COR-L47 (cell line): Measurements from ENCODE around the gene TRPC4AP.
A peak's percentile ranks its signal among the peaks of the same experiment; 100 is the strongest.

ENCODE experiments used
- DNase-seq: peaks from one replicate; lab custom pipeline; 2025; lab: John Stamatoyannopoulos, UW

Gene TRPC4AP

GRCh38 chr20:34986311-34987287 lies 106.0 kb downstream of the TRPC4AP start:
- DNase-seq = no peak

DNA sequence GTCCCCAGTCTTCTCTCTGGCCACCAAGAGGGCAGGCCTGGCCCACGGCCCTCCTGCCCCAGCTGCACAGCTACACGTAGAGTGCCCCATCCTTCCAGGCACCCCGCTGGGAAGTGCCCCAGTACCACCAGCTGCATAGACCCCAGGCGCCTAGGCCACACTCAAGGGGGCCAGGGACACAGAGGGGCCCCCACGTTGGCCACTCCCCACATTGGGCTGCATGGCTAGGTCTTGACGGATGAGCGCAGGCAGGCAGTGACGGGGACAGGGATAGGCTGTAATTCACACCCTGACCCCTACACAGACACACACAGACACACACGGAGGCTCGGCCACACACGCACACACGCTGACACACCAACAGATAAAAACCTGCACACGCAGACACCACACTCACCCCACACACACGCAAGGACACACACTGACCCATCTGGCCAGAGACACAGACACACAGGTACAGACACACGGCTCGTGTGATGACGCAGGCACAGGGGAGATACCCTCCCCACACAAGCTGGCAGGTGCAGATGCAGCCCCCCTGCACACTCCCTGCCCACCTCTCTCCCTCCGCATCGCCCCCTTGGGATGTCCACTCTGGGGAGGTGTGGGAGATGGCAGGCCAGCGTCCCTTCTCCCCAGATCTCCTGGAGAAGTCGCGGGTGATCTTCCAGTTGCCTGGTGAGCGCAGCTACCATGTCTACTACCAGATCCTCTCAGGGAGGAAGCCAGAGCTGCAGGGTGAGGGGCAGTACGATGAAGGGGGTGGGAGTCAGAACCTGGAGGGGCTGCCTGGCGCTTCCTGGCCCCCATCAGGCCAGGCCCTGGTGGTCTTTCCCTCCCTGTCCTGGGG lies 106.9 kb downstream of the TRPC4AP start:
- DNase-seq = no peak

- no peak for DNase-seq
Measured at GRCh38 chr20:34984756-34985261, 107.8 kb downstream of the TRPC4AP start.

DNA sequence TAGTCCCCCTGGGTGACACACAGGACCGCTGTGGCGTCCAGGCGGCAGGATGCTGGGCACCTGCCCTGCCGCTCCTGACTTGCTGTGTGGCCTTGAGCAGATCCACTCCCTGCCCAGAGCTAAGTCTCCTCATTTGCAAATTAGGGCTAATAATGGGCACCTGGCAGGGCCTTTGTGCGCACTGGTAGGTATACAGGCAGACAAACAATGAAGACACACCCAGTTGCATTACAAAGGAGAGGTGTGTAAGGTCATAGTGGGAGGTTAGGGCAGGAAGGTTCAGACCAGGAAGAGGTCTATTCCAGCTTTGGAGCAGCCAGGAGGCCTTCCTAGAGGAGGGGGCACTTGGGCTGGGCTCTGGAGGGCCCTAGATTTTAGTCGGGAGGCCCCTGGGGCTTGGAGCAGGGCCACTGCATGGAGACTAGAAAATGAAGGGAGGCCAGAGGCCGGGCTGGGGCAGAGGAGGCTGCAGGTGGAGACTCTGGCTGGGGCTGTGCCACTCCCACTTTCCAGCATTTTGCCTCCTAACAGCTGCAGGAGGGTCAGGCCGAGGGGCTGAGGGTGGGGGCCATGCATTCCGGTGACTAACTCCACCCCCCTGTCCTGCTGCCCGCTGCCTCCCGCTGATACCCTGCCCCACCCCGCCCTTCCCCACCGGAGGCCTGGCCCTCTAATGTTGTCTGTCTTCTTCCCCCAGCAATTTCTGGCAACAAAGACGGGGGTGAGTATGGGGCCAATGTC lies 108.4 kb downstream of the TRPC4AP start:
- peak; percentile 57 for DNase-seq

- no peak for DNase-seq
Measured at GRCh38 chr20:34983089-34983820, 109.4 kb downstream of the TRPC4AP start.

- no peak for DNase-seq
Measured at GRCh38 chr20:34982270-34983088, 110.1 kb downstream of the TRPC4AP start.

GRCh38 chr20:34980543-34981233 lies 111.9 kb downstream of the TRPC4AP start:
- no peak for DNase-seq

DNA sequence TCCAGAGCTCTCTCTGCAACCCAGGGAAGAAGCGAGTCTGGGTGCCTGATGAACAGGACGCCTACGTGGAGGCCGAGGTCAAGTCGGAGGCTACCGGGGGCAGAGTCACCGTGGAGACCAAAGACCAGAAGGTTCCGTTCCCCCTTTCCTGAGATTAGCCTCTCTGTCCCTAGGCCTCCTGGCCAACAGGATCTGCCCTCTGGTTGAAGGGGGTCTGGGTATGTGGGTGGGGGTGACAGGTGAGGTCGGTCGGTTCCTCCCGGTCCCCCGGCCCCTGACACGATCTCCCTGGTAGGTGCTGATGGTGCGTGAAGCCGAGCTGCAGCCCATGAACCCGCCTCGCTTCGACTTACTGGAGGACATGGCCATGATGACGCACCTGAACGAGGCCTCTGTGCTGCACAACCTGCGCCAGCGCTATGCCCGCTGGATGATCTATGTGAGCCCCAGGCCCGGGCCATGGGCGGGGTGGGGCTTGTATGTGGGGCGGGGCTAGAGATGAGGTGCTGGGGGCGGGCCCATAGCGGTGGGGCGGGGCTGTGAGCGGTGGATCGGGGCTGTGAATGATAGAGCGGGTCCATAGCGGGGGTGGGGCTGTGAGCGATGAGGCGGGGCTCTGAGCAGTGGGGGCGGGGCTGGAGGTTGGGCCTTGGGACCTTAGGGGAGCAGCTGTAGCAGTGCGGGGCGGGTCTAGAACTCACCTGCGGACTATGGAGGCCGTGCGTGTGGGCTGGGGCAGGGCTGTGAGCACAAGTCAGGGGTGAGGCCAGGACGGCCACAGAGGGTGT lies 113.0 kb downstream of the TRPC4AP start:
- no peak for DNase-seq

DNA sequence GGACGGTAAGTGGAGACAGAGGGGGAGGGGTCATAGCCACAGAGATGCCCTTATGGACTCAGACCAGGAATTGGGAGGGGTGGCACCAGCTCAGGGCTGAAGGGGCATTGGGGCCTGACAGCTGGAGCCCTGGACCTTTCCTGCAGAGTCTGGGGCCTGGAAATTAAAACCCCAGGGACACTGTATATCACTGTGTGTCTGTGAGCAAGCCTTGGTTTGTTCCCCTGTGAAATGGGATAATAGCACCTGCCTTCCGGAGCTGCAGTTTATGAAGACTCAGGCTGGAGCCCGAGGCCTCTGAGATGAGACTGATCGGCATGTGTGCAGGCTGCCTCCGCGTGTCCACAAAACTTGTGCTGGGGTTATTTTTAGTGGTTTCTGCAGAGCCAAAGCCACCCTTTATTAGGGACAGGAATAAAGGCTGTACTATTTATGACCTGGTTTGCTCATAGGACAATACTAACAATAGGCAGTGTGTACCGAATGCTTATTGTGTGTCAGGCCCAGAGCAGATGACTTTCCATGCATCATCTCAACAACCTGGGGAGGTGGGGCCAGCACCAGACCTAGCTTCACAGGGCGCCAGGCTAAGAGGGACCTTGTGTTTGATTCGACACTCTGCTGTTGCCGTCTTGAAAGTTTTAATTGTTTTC lies 114.4 kb downstream of the TRPC4AP start:
- no peak for DNase-seq

DNA sequence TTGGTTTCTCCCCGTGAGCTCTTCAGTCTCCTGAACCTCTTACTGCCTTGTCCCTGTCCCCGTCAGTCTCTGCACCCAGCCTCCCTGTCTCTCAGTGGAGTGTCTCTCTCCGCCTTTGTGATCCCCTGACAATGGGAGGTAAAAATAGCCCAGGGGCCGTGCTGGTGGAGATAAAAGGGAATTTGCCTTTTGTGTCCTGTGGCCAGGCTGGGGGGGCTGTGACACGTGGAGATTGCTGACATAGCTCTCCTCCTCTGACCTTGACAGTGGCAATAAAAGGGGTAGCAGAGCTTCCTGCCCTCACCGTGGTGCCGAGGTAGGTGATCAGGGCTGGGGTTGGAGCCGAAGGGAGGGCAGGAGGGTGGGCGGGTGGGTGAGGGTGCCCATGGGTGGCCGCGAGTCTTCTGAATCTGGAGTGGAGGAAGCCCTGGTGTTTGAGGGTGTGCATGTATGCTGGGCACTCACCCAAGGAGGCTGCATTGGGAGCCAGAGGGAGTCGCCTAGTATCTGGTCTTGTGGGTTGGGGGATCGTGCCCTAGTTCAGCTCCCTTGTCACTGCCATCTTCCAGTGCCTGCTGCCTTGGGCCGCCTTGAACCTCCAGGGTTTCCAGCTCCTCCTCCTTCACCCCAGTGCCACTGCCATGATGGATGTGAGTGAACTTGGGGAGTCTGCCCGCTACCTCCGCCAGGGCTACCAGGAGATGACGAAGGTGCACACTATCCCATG lies 115.1 kb downstream of the TRPC4AP start:
- no peak for DNase-seq

- no peak for DNase-seq
Measured at GRCh38 chr20:34976286-34976685, 116.3 kb downstream of the TRPC4AP start.

GRCh38 chr20:34974246-34974645 lies 118.4 kb downstream of the TRPC4AP start:
- DNase-seq = no peak

GRCh38 chr20:34971561-34972235 lies 120.9 kb downstream of the TRPC4AP start:
- DNase-seq = no peak

DNA sequence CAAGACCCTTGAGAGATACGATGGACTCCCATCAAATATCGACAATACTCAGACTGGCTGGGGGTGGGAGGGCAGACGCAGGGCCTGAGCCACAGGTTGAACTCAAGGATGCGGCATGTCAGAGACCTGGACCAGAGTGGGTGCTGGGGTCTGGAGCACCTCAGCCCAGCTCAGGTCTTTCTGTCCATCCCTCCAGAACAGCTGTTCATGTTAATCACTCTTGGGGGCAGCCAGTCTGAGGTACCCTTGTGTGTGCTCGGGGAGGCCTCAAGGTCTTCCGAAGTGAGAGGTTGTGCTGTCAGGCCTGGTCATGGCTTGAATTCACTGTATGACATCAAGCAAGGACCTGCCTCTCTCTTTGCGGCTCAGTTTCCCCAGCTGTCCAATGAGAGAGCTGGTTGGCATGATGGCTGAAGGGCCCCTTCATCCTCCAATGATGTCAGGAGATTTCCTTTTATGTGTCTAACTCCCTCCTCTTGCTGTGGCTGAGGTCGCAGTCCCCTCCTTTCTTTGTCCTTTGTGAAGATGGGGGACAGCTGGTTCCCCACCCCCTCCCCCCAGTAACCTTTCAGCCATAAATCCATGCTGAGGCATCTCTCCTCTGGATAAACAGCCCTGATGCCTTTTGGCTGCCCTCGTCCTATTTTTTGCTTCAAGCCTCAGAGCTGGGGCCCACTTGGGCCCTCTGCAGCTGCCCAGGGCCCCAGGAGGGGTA lies 121.6 kb downstream of the TRPC4AP start:
- no peak for DNase-seq

DNA sequence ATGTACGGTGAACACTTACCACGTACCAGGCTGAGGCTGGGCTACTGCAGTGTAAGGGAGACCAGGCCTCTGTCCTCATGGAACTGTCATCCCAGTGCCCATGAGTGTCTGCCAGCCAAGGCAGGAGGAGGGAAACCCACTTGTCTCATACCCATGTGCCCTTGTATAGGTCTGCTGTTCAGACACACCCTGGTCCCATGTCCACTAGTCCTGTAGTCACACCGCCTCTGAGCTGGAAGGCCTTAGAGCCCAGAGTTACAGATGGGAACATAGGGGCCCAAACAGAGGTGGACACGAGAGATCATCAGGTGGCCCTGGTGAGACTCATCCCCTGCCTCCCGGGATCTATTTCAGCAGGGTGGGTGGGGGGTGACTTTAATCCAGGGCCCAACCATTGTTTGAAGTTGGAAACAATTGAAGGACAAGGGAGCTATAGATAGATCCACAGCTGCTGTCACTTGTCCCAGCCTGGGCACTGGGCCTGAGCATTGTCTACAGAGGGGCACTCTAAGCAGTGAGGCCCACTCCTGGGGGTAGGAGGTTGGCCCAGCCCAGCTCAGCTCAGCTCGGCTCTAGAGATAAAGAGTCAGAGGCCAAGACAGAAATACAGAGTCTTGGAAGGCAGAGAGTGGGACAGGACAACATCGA lies 122.3 kb downstream of the TRPC4AP start:
- DNase-seq = no peak
